Amygdala (tissue), 56 donors: ENCODE data around the gene METAP2.

ENCODE experiments used
- DNase-seq, 56 donors: peaks; one replicate each; lab custom pipeline; 2025; lab: John Stamatoyannopoulos, UW

The METAP2 gene

GRCh38 chr12:95548056-95548538 lies 74.1 kb downstream of the METAP2 start:
- peak in 8 of 56 donors; percentile 1 to 22 (median 11) for DNase-seq

- peak in 41 of 56 donors; percentile 3 to 78 (median 34) for DNase-seq
These were observed 74.8 kb downstream of the METAP2 start for GRCh38 chr12:95548539-95549391.

- DNase-seq = no peak
These were observed 75.6 kb downstream of the METAP2 start for GRCh38 chr12:95549392-95550084.

- DNase-seq = no peak
These were observed 77.4 kb downstream of the METAP2 start, which contains the start of gene USP44 for GRCh38 chr12:95551305-95551704. Gene USP44 (minus strand): TSS chr12:95551476. CDS start chr12:95534256, 17,220 bp downstream.

- DNase-seq = no peak
These were observed 78.1 kb downstream of the METAP2 start for GRCh38 chr12:95551913-95552516.

- no peak for DNase-seq
These were observed 79.4 kb downstream of the METAP2 start for GRCh38 chr12:95553197-95553943.

DNA sequence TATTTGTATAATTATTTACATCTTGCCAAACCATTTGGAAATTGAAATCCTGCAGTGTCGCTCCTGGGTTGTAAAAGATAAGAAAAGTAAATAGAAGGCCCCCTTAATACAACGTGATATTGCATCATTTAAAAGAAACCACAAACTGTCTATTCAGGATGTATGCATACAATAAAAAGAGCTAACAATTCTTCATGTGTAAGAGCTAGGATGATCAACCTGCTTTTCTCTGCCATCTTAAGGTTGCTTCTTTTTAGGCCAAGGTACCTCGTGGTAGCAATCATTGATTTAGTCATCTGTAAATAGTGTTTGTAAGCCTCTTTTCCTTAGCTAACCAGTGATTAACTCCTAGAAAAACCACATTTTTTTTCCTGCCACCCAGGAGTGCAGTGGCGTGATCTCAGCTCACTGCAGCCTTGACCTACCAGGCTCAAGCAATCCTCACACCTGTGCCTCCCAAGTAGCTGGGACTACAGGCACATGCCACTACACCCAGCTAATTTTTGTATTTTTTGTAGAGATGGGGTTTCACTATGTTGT lies 80.7 kb downstream of the METAP2 start:
- DNase-seq = no peak

DNA sequence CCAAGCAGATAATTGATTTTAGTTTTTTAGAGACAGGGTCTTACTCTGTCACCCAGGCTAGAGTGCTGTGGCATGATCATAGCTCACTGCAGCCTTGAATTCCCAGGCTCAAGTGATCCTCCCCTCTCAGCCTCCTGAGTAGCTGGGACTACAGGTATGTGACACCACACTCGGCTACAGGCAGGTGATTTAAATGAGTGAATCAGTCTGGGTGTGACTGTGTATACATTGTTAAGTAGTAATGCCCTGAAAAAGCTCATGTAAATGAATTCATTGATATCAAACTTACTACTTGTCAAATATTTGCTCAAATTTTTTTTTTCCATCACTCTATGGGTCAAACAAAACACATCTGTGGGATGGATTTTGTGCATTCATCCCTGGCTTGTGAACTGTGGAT lies 83.7 kb downstream of the METAP2 start:
- DNase-seq = no peak
